Parathyroid adenoma (tissue), 2 donors: Measurements from ENCODE around the gene DIRAS1.

Experiments
- H2AFZ ChIP-seq: fragments of 300-600 bp; sonication (generic); one replicate; pipeline ENCODE4 v1.7.0; 2017; ENCODE audit warnings: antibody characterized with exemption, mild to moderate bottlenecking
- H3K27ac ChIP-seq: fragments of 300-600 bp; sonication (generic); one replicate; pipeline ENCODE4 v1.7.0; 2017
- H3K27me3 ChIP-seq: fragments of 300-600 bp; sonication (generic); one replicate; pipeline ENCODE4 v1.7.0; 2017; ENCODE audit warnings: low read length; ENCODE audit not compliant: control insufficient read depth, insufficient read depth
- H3K36me3 ChIP-seq: fragments of 300-600 bp; sonication (generic); one replicate; pipeline ENCODE4 v1.7.0; 2017; ENCODE audit warnings: low read length; ENCODE audit not compliant: control insufficient read depth, insufficient read depth
- H3K4me1 ChIP-seq: fragments of 300-600 bp; sonication (generic); one replicate; pipeline ENCODE4 v1.7.0; 2017; ENCODE audit warnings: control low read depth
- H3K4me2 ChIP-seq: fragments of 300-600 bp; sonication (generic); one replicate; pipeline ENCODE4 v1.7.0; 2017; ENCODE audit warnings: low read length
- H3K4me3 ChIP-seq: fragments of 300-600 bp; sonication (generic); one replicate; pipeline ENCODE4 v1.7.0; 2017; ENCODE audit warnings: low read depth, low read length
- H3K79me2 ChIP-seq: fragments of 300-600 bp; sonication (generic); one replicate; pipeline ENCODE4 v1.7.0; 2017; ENCODE audit warnings: control low read depth
- H3K9ac ChIP-seq: fragments of 300-600 bp; sonication (generic); one replicate; pipeline ENCODE4 v1.7.0; 2017; ENCODE audit warnings: mild to moderate bottlenecking
- H3K9me3 ChIP-seq: fragments of 300-600 bp; sonication (generic); one replicate; pipeline ENCODE4 v1.7.0; 2017; ENCODE audit warnings: low read length; ENCODE audit not compliant: control insufficient read depth
- CTCF ChIP-seq: fragments of 300-600 bp; sonication (generic); IDR thresholded peaks from one replicate; pipeline ENCODE4 v1.7.0; 2017; ENCODE audit warnings: antibody characterized with exemption, mild to moderate bottlenecking
- donor health status: primary hyperparathyroidism.

The DIRAS1 gene

GRCh38 chr19:2722541-2723344 is 1.6 kb upstream of the DIRAS1 start:
- TF ChIP-seq CTCF = no peak
- no peaks in the 10 kb centered on the region for H3K9me3 ChIP-seq
- no peak overlapping the region for H3K4me3 ChIP-seq
- no peak overlapping the region for H3K9ac ChIP-seq
- H3K36me3 ChIP-seq = no peaks in the 10 kb centered on the region
- H3K27me3 ChIP-seq = no peaks in the 10 kb centered on the region
- peak overlapping the region; percentile 94 for H2AFZ ChIP-seq
- peak overlapping the region; percentile 33 for H3K27ac ChIP-seq
- no peaks in the 10 kb centered on the region for H3K79me2 ChIP-seq
- peak overlapping the region; percentile 18 for H3K4me2 ChIP-seq
- H3K4me1 ChIP-seq = peaks cover 18% of the 10 kb centered on the region

- H3K4me3 ChIP-seq = peak overlapping the region; percentile 49
- peak overlapping the region; percentile 67 for H3K4me2 ChIP-seq
- H3K9me3 ChIP-seq = no peaks in the 10 kb centered on the region
- no peaks in the 10 kb centered on the region for H3K36me3 ChIP-seq
- H3K27me3 ChIP-seq = no peaks in the 10 kb centered on the region
- H3K9ac ChIP-seq = no peak overlapping the region
- peak overlapping the region; percentile 84 for H2AFZ ChIP-seq
- no peak overlapping the region for H3K27ac ChIP-seq
- TF ChIP-seq CTCF = no peak
- H3K4me1 ChIP-seq = peaks cover 16% of the 10 kb centered on the region
- H3K79me2 ChIP-seq = no peaks in the 10 kb centered on the region
These were observed 683 bp upstream of the DIRAS1 start for GRCh38 chr19:2721570-2722540.

GRCh38 chr19:2719920-2720776 is 1.0 kb downstream of the DIRAS1 start:
- H2AFZ ChIP-seq = peak overlapping the region; percentile 54
- no peaks in the 10 kb centered on the region for H3K36me3 ChIP-seq
- peak overlapping the region; percentile 6 for H3K27ac ChIP-seq
- peaks cover 16% of the 10 kb centered on the region for H3K4me1 ChIP-seq
- no peak for TF ChIP-seq CTCF
- peak overlapping the region; percentile 70 for H3K4me3 ChIP-seq
- peak overlapping the region; percentile 53 for H3K9ac ChIP-seq
- peak overlapping the region; percentile 91 for H3K4me2 ChIP-seq
- H3K27me3 ChIP-seq = no peaks in the 10 kb centered on the region
- no peaks in the 10 kb centered on the region for H3K79me2 ChIP-seq
- H3K9me3 ChIP-seq = no peaks in the 10 kb centered on the region

- H3K9ac ChIP-seq = no peak overlapping the region
- peak overlapping the region; percentile 6 for H3K27ac ChIP-seq
- H3K79me2 ChIP-seq = no peaks in the 10 kb centered on the region
- peak overlapping the region; percentile 91 for H3K4me2 ChIP-seq
- peak overlapping the region; percentile 70 for H3K4me3 ChIP-seq
- no peak for TF ChIP-seq CTCF
- no peaks in the 10 kb centered on the region for H3K27me3 ChIP-seq
- peak overlapping the region; percentile 54 for H2AFZ ChIP-seq
- H3K4me1 ChIP-seq = peaks cover 16% of the 10 kb centered on the region
- H3K9me3 ChIP-seq = no peaks in the 10 kb centered on the region
- no peaks in the 10 kb centered on the region for H3K36me3 ChIP-seq
These were observed 1.9 kb downstream of the DIRAS1 start for GRCh38 chr19:2719232-2719735.
